ENCODE results near the gene SRM.

GRCh38 chr1:11101347-11101746 is 41.5 kb upstream of the SRM start:
- no peak for TF ChIP-seq EZH2 (IDR thresholded peaks at IDR 0.05; ENCODE audit: low read length, missing control alignments)
- no peak for TF ChIP-seq CTCF (conservative IDR thresholded peaks at IDR 0.05 in 1 of 2, IDR thresholded peaks at IDR 0.05 in 1 of 2; ENCODE audit: low read depth in 1 of 2, low read length in 2 of 2)

All from fibroblast of lung (primary cell).